GM23338 (cell line): ENCODE measurements around the gene SLC3A2. TPM values are rescaled to one million over a fixed set of nuclear protein-coding genes. Genes with fewer than 3 reads are reported as not detected.

Experiments used
- ATAC-seq: fragments of 200-7000 bp; cut with Tn5 transposase; 3 replicates; pipeline ENCODE4 v1.9.1; 2020
- DNase-seq: peaks from one replicate; pipeline ENCODE4 v3.0.0-alpha.2; 2015; ENCODE audit warnings: low spot score
- H2AFZ ChIP-seq: fragments of 200-600 bp; sonication (generic); 2 replicates; pipeline ENCODE4 v1.8.0; 2016; ENCODE audit warnings: antibody characterized with exemption, mild to moderate bottlenecking, moderate library complexity
- H3F3A ChIP-seq: fragments of 200-600 bp; sonication (generic); replicated peaks from 2 replicates; pipeline ENCODE4 v1.8.0; 2017; ENCODE audit warnings: antibody characterized with exemption, mixed run types, low read depth
- H3K27ac ChIP-seq: fragments of 200-600 bp; sonication (generic); 2 replicates; pipeline ENCODE4 v1.6.1; 2016; ENCODE audit warnings: low read depth
- H3K27me3 ChIP-seq: fragments of 200-600 bp; sonication (generic); 2 replicates; pipeline ENCODE4 v1.8.0; 2016; ENCODE audit warnings: mild to moderate bottlenecking, mixed run types, moderate library complexity; ENCODE audit not compliant: insufficient read depth
- H3K36me3 ChIP-seq: fragments of 200-600 bp; sonication (generic); 2 replicates; pipeline ENCODE4 v1.8.0; 2016; ENCODE audit warnings: mild to moderate bottlenecking; ENCODE audit not compliant: insufficient read depth
- H3K4me1 ChIP-seq: fragments of 200-600 bp; sonication (generic); 2 replicates; pipeline ENCODE4 v1.8.0; 2016; ENCODE audit warnings: mild to moderate bottlenecking, moderate library complexity; ENCODE audit not compliant: insufficient read depth
- H3K4me2 ChIP-seq: fragments of 200-600 bp; sonication (generic); 2 replicates; pipeline ENCODE4 v1.7.1; 2017; ENCODE audit warnings: mixed run types
- H3K4me3 ChIP-seq: fragments of 200-600 bp; sonication (generic); 2 replicates; pipeline ENCODE4 v1.6.1; 2016; ENCODE audit warnings: mixed run types
- H3K79me2 ChIP-seq: fragments of 200-600 bp; sonication (generic); replicated peaks from 2 replicates; pipeline ENCODE4 v1.8.0; 2017; ENCODE audit warnings: mild to moderate bottlenecking; ENCODE audit not compliant: insufficient read depth
- H3K9me2 ChIP-seq: fragments of 200-600 bp; sonication (generic); 2 replicates; pipeline ENCODE4 v1.8.0; 2017; ENCODE audit not compliant: insufficient read depth
- H4K20me1 ChIP-seq: fragments of 200-600 bp; sonication (generic); replicated peaks from 2 replicates; pipeline ENCODE4 v1.8.0; 2017; ENCODE audit warnings: mild to moderate bottlenecking; ENCODE audit not compliant: insufficient read depth
- H3K27ac Mint-ChIP-seq: 2 replicates; pipeline ENCODE4 v1.8.0; 2020; ENCODE audit warnings: inconsistent platforms, mild to moderate bottlenecking, moderate library complexity, mixed read lengths
- H3K27me3 Mint-ChIP-seq: 3 replicates; pipeline ENCODE4 v1.8.0; 2022; ENCODE audit warnings: low read depth, mild to moderate bottlenecking, moderate library complexity, mixed read lengths, inconsistent platforms; ENCODE audit not compliant: insufficient read depth, poor library complexity
- H3K36me3 Mint-ChIP-seq: 3 replicates; pipeline ENCODE4 v1.8.0; 2021; ENCODE audit warnings: low read depth, mild to moderate bottlenecking, inconsistent platforms, moderate library complexity, mixed read lengths
- H3K4me1 Mint-ChIP-seq: 3 replicates; pipeline ENCODE4 v1.8.0; 2020; ENCODE audit warnings: mild to moderate bottlenecking, inconsistent platforms, mixed read lengths
- H3K4me3 Mint-ChIP-seq: 3 replicates; pipeline ENCODE4 v1.8.0; 2021; ENCODE audit warnings: moderate library complexity, mild to moderate bottlenecking, inconsistent platforms, mixed read lengths
- H3K9me3 Mint-ChIP-seq: 3 replicates; pipeline ENCODE4 v1.8.0; 2020; ENCODE audit warnings: moderate library complexity, mild to moderate bottlenecking, inconsistent platforms, mixed read lengths
- CREB1 ChIP-seq: fragments of 250-450 bp; sonication (Bioruptor Pico); IDR thresholded peaks from 2 replicates; pipeline ENCODE4 v1.5.0; 2020; ENCODE audit warnings: low read depth, mild to moderate bottlenecking, moderate library complexity
- CTCF ChIP-seq, 2 experiments: fragments of 200-600 bp in 1 of 2; sonication (generic) in 1 of 2; conservative IDR thresholded peaks; 2 replicates each; pipeline versions ENCODE4 v1.5.1 to v1.6.1; 2016 to 2017; ENCODE audit warnings: antibody characterized with exemption in 2 of 2, low read depth in 2 of 2, mild to moderate bottlenecking in 2 of 2, moderate library complexity in 1 of 2
- ETS1 ChIP-seq: IDR thresholded peaks from 2 replicates; pipeline ENCODE4 v1.6.1; 2016; ENCODE audit warnings: antibody characterized with exemption
- EZH2 ChIP-seq: fragments of 200-600 bp; sonication (generic); IDR thresholded peaks from one replicate; pipeline ENCODE4 v1.8.0; 2017; ENCODE audit warnings: antibody characterized with exemption, mild to moderate bottlenecking, low read depth; ENCODE audit not compliant: unreplicated experiment
- JUNB ChIP-seq: IDR thresholded peaks from one replicate; pipeline ENCODE4 v1.6.1; 2016; ENCODE audit warnings: antibody characterized with exemption; ENCODE audit not compliant: unreplicated experiment
- NANOG ChIP-seq: IDR thresholded peaks from 2 replicates; pipeline ENCODE4 v1.6.1; 2016; ENCODE audit warnings: antibody characterized with exemption, borderline replicate concordance
- POLR2AphosphoS5 ChIP-seq: IDR thresholded peaks from 2 replicates; pipeline ENCODE4 v1.6.1; 2016; ENCODE audit warnings: antibody characterized with exemption, low read depth
- REST ChIP-seq: IDR thresholded peaks from one replicate; pipeline ENCODE4 v1.6.1; 2018; ENCODE audit warnings: antibody characterized with exemption; ENCODE audit not compliant: unreplicated experiment
- STAT1 ChIP-seq: IDR thresholded peaks from one replicate; pipeline ENCODE4 v1.6.1; 2016; ENCODE audit warnings: antibody characterized with exemption; ENCODE audit not compliant: unreplicated experiment
- ZNF114 ChIP-seq: fragments of 250-450 bp; sonication (Bioruptor Pico); IDR thresholded peaks from 2 replicates; pipeline ENCODE4 v1.5.0; 2020; ENCODE audit warnings: mild to moderate bottlenecking, moderate library complexity
- ZNF331 ChIP-seq: fragments of 250-450 bp; sonication (Bioruptor Pico); IDR thresholded peaks from 2 replicates; pipeline ENCODE4 v1.5.0; 2020; ENCODE audit warnings: low read depth, mild to moderate bottlenecking, moderate library complexity
- ZNF462 ChIP-seq: fragments of 250-450 bp; sonication (Bioruptor Pico); IDR thresholded peaks from 2 replicates; pipeline ENCODE4 v1.5.0; 2020; ENCODE audit warnings: mild to moderate bottlenecking, moderate library complexity
- polyA plus RNA-seq: library from polyadenylated mRNA; unstranded; fragments of >200 nt; fragmentation: Nextera tagmentation; extraction: Ambion mirVana; gene quantifications from 2 replicates; pipeline ENCODE4 v1.2.1, GENCODE V29; 2016
- total RNA-seq: library from RNA; depleted of rRNA; stranded (reverse); fragments of >200 nt; shearing (Covaris generic); gene quantifications from 2 replicates; pipeline ENCODE4 v1.2.3, GENCODE V29; 2014

SLC3A2 gene
- total and polyA plus RNA-seq, 2 experiments from 2014 or later, result 240 to 425 TPM

GRCh38 chr11:62841361-62842170, 39.1 kb upstream of the SLC3A2 start:
- Mint-ChIP-seq H3K36me3 (peaks cover 20% of the 10 kb centered on the region), H3K9me3 (peaks cover 6% of the 10 kb centered on the region), H3K4me3 (no peak overlapping the region), H3K27ac (no peak overlapping the region), H3K27me3 (peaks cover 19% of the 10 kb centered on the region), H3K4me1 (peaks cover 18% of the 10 kb centered on the region)
- peaks cover 1% of the 10 kb centered on the region for H3K36me3 ChIP-seq
- peaks cover 10% of the 10 kb centered on the region for H3K4me1 ChIP-seq
- H3K27me3 ChIP-seq, result no peaks in the 10 kb centered on the region
- peak; percentile 70 for ATAC-seq
- H3K9me2 ChIP-seq, result no peaks in the 10 kb centered on the region
- TF ChIP-seq ZNF331 (CRISPR knock-in tag), result peak; percentile 49
- peak; percentile 86 for TF ChIP-seq CREB1
- TF ChIP-seq STAT1, result no peak
- peak; percentile 98 for TF ChIP-seq ETS1
- 0 out of 4 replicates have a peak, but pooled peaks of 1 of the 2 experiments have one; percentile 6 for TF ChIP-seq CTCF (conservative IDR thresholded peaks at IDR 0.05; ENCODE audit: low read depth in 2 of 2)
- no peak for TF ChIP-seq REST
- TF ChIP-seq POLR2AphosphoS5, result peak; percentile 100
- peak; percentile 65 for TF ChIP-seq ZNF114
- TF ChIP-seq EZH2, result no peak
- TF ChIP-seq JUNB, result peak; percentile 59
- TF ChIP-seq ZNF462 (CRISPR knock-in tag), result peak; percentile 98
- TF ChIP-seq NANOG, result 0 out of 2 replicates have a peak, but pooled peaks have one; percentile 9
- H2AFZ ChIP-seq, result no peak overlapping the region
- peaks cover 27% of the 10 kb centered on the region for H3K79me2 ChIP-seq
- H4K20me1 ChIP-seq, result 0 out of 2 replicates have a peak, but pooled peaks cover 4% of the 10 kb centered on the region
- H3K4me3 ChIP-seq, result peak overlapping the region; percentile 64
- H3F3A ChIP-seq, result peaks cover 24% of the 10 kb centered on the region; the same call in 1 of the 2 replicates
- peak overlapping the region; percentile 82 for H3K4me2 ChIP-seq
- DNase-seq, result peak; percentile 98
- H3K27ac ChIP-seq, result peak overlapping the region; percentile 98
